IMR-90 (cell line): Measurements from ENCODE around the gene FEM1B. TPM values are rescaled to one million over a fixed set of nuclear protein-coding genes. Genes with fewer than 3 reads are reported as not detected.

ENCODE experiments used
- ATAC-seq: fragments of 200-7000 bp; cut with Tn5 transposase; 2 replicates; pipeline ENCODE4 v1.9.1; 2020; ENCODE audit warnings: low read depth, mild to moderate bottlenecking, moderate library complexity
- BruUV-seq: library from RNA; stranded (reverse); fragments of 400-500 nt; replicated peaks from 2 replicates; lab custom pipeline; 2021; lab: Mats Ljungman, UMichigan
- CTCF ChIA-PET: fragments of 300-600 bp; formaldehyde crosslinking; extraction: SDS; loops from one replicate; lab custom pipeline; 2021; ENCODE audit warnings: antibody characterized with exemption; lab: Yijun Ruan, JAX
- POLR2A ChIA-PET: fragments of 300-600 bp; sonication (Branson Sonifier 250); formaldehyde crosslinking; loops from one replicate; lab custom pipeline; 2022; ENCODE audit warnings: antibody characterized with exemption; ENCODE audit not compliant: unreplicated experiment; lab: Charles Lee
- DNase-seq: peaks from one replicate; pipeline ENCODE4 v3.0.0; 2013
- H2AFZ ChIP-seq: replicated peaks from 2 replicates; pipeline ENCODE3; 2013; ENCODE audit warnings: low read length, mild to moderate bottlenecking; ENCODE audit not compliant: poor library complexity
- H2AK5ac ChIP-seq: 2 replicates; pipeline ENCODE4 v1.6.1; 2013; ENCODE audit warnings: low read depth, low read length, inconsistent platforms
- H2AK9ac ChIP-seq: replicated peaks from 2 replicates; pipeline ENCODE3; 2013; ENCODE audit warnings: mild to moderate bottlenecking, low read depth, low read length, moderate library complexity; ENCODE audit not compliant: poor library complexity
- H2BK120ac ChIP-seq: 2 replicates; pipeline ENCODE4 v1.6.1; 2013; ENCODE audit warnings: low read depth, low read length, inconsistent platforms
- H2BK15ac ChIP-seq: 3 replicates; pipeline ENCODE4 v1.6.1; 2013; ENCODE audit warnings: low read depth, low read length, inconsistent platforms
- H2BK20ac ChIP-seq: 2 replicates; pipeline ENCODE4 v1.6.1; 2013; ENCODE audit warnings: low read depth, mild to moderate bottlenecking, inconsistent platforms, low read length, moderate library complexity
- H2BK5ac ChIP-seq: 2 replicates; pipeline ENCODE4 v1.6.1; 2013; ENCODE audit warnings: mild to moderate bottlenecking, low read depth, low read length, inconsistent platforms; ENCODE audit not compliant: poor library complexity, severe bottlenecking
- H3K14ac ChIP-seq: replicated peaks from 2 replicates; pipeline ENCODE4 v1.6.1; 2013; ENCODE audit warnings: low read depth, low read length, inconsistent platforms
- H3K18ac ChIP-seq: 2 replicates; pipeline ENCODE4 v1.6.1; 2013; ENCODE audit warnings: low read depth, low read length, control low read depth
- H3K23ac ChIP-seq: 2 replicates; pipeline ENCODE4 v1.6.1; 2013; ENCODE audit warnings: low read depth, low read length, inconsistent platforms
- H3K27ac ChIP-seq: 2 replicates; pipeline ENCODE4 v1.5.1; 2013; ENCODE audit warnings: mild to moderate bottlenecking, control low read depth, low read length; ENCODE audit not compliant: insufficient read depth
- H3K27me3 ChIP-seq: 2 replicates; pipeline ENCODE4 v1.6.1; 2013; ENCODE audit warnings: low read length; ENCODE audit not compliant: control insufficient read depth, insufficient read depth
- H3K36me3 ChIP-seq: 2 replicates; pipeline ENCODE4 v1.6.1; 2013; ENCODE audit warnings: low read length, mixed read lengths; ENCODE audit not compliant: control insufficient read depth, insufficient read depth
- H3K4ac ChIP-seq: 2 replicates; pipeline ENCODE4 v1.6.1; 2013; ENCODE audit warnings: low read depth, low read length, inconsistent platforms
- H3K4me1 ChIP-seq: 2 replicates; pipeline ENCODE4 v1.6.1; 2013; ENCODE audit warnings: low read length, mixed read lengths; ENCODE audit not compliant: control insufficient read depth, insufficient read depth
- H3K4me2 ChIP-seq: 2 replicates; pipeline ENCODE4 v1.6.1; 2013; ENCODE audit warnings: low read depth, mild to moderate bottlenecking, control low read depth, low read length, moderate library complexity
- H3K4me3 ChIP-seq: 2 replicates; pipeline ENCODE4 v1.5.1; 2013; ENCODE audit warnings: low read depth, mild to moderate bottlenecking, control low read depth, low read length, moderate library complexity; ENCODE audit not compliant: insufficient read depth
- H3K56ac ChIP-seq: 2 replicates; pipeline ENCODE4 v1.6.1; 2013; ENCODE audit warnings: low read length, inconsistent platforms; ENCODE audit not compliant: insufficient read depth; ENCODE audit errors: extremely low read depth
- H3K79me1 ChIP-seq, 2 experiments: 2 replicates each; pipeline ENCODE4 v1.6.1; 2013; ENCODE audit warnings: low read length in 2 of 2, inconsistent platforms in 1 of 2, low read depth in 1 of 2
- H3K9ac ChIP-seq: 2 replicates; pipeline ENCODE4 v1.6.1; 2013; ENCODE audit warnings: low read depth, low read length, control low read depth
- H3K9me1 ChIP-seq: 2 replicates; pipeline ENCODE4 v1.6.1; 2013; ENCODE audit warnings: low read length, inconsistent platforms; ENCODE audit not compliant: insufficient read depth
- H3K9me3 ChIP-seq: 2 replicates; pipeline ENCODE4 v1.6.1; 2013; ENCODE audit warnings: low read length; ENCODE audit not compliant: control insufficient read depth, insufficient read depth
- H4K20me1 ChIP-seq: 2 replicates; pipeline ENCODE4 v1.6.1; 2013; ENCODE audit warnings: low read length, inconsistent platforms; ENCODE audit not compliant: insufficient read depth
- H4K5ac ChIP-seq: 2 replicates; pipeline ENCODE4 v1.6.1; 2013; ENCODE audit warnings: mild to moderate bottlenecking, low read depth, low read length, control low read depth
- H4K8ac ChIP-seq, 2 experiments: 2 replicates each; pipeline ENCODE4 v1.6.1; 2013; ENCODE audit warnings: low read depth in 2 of 2, low read length in 2 of 2, control low read depth in 1 of 2, inconsistent platforms in 1 of 2
- H4K91ac ChIP-seq: 2 replicates; pipeline ENCODE4 v1.6.1; 2013; ENCODE audit warnings: low read depth, low read length, inconsistent platforms; ENCODE audit not compliant: insufficient read depth
- MAFK ChIP-seq: IDR thresholded peaks from 2 replicates; pipeline ENCODE4 v1.6.1; 2012; ENCODE audit warnings: low read depth, low read length, improper control_type of control experiment
- RAD21 ChIP-seq: IDR thresholded peaks from 2 replicates; pipeline ENCODE4 v1.6.1; 2012; ENCODE audit warnings: low read length, improper control_type of control experiment
- WGBS, 2 experiments: methylation state at CpG; one replicate each; pipeline versions ENCODE4 v1.1.5 to v1.1.7; 2013; ENCODE audit warnings: missing lambda C conversion rate in 2 of 2; ENCODE audit not compliant: insufficient read length in 1 of 2; ENCODE audit errors: extremely low coverage in 2 of 2; 5-methylcytosine and 5-hydroxymethylcytosine counted together
- dilution Hi-C: fragments of 300-500 bp; cut with HindIII; formaldehyde crosslinking; loops from one replicate; pipeline ENCODE4 v1.14.3; 2018; ENCODE audit warnings: low sequenced_read_pairs; ENCODE audit not compliant: unreplicated experiment
- in situ Hi-C: fragments of 300-500 bp; cut with MboI; formaldehyde crosslinking; loops from 3 replicates; pipeline ENCODE4 v1.14.3; 2019; ENCODE audit warnings: low sequenced_read_pairs, inconsistent platforms, mixed read lengths
- intact Hi-C: fragments of 100-400 bp; cut with micrococcal nuclease; formaldehyde crosslinking; loops from 2 replicates; pipeline ENCODE4 v1.10.0; 2022
- polyA plus RNA-seq, 3 experiments: library from polyadenylated mRNA; depleted of rRNA; stranded (reverse); fragments of >200 nt; gene quantifications; 2 replicates each; pipeline ENCODE4 v1.2.3, GENCODE V29; 2012; ENCODE audit warnings: low replicate concordance in 1 of 3
- total RNA-seq: library from RNA; depleted of rRNA; stranded (reverse); fragments of >200 nt; gene quantifications from 2 replicates; pipeline ENCODE4 v1.2.3, GENCODE V29; 2012

Gene FEM1B
- total and polyA plus RNA-seq, 2 of the 4 experiments (the other 2 are of a cell fraction): 16.9 to 51.4 TPM

DNA sequence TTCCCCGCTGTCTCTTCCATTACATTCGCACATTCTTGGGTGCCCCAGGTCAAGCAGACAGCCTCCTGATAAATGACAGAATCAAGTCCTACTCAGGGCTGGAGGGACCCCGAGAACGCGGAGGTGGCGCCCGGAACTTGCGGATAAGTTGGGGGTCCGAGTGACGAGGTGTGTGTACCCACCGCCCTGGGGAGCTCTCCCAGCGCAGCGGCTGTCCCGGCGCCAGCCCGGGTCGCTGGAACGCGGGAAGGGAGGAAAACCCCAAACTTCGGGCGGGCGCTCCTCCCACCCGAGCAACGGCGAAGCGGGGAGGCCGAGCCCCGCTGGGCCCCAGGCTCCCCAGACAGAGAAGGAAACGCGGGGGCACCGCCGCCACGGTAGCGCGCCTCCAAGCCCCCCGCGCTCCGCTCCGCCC is 48.6 kb upstream of the FEM1B start:
- Histone ChIP-seq H3K14ac (peak overlapping the region; percentile 53), H2BK120ac (no peak overlapping the region), H4K20me1 (peaks cover 11% of the 10 kb centered on the region; the same call in 1 of the 2 replicates), H3K18ac (no peak overlapping the region), H3K9me1 (peaks cover 24% of the 10 kb centered on the region), H3K4me2 (peak overlapping the region; percentile 69), H3K27ac (peak overlapping the region; percentile 18; the same call in 1 of the 2 replicates), H3K27me3 (no peaks in the 10 kb centered on the region), H2AFZ (peak overlapping the region; percentile 99), H3K36me3 (no peaks in the 10 kb centered on the region), H4K8ac (peak overlapping the region; percentile 15 to 61; a peak in 1 of 4 replicates), H3K4me3 (peak overlapping the region; percentile 94), H4K5ac (no peak overlapping the region), H3K4me1 (peaks cover 8% of the 10 kb centered on the region), H3K9ac (peak overlapping the region; percentile 51), H2AK5ac (0 out of 2 replicates have a peak overlapping the region, but pooled peaks have one; percentile 23), H4K91ac (no peak overlapping the region; the same call in 1 of the 2 replicates), H3K56ac (0 out of 2 replicates have a peak overlapping the region, but pooled peaks have one; percentile 50), H3K9me3 (no peaks in the 10 kb centered on the region), H2BK5ac (no peak overlapping the region), H3K23ac (peak overlapping the region; percentile 94), H2BK15ac (no peak overlapping the region), H3K79me1 (peaks cover 19 to 48% of the 10 kb centered on the region in 2 experiments), H2AK9ac (peak overlapping the region; percentile 93), H3K4ac (peak overlapping the region; percentile 60), H2BK20ac (no peak overlapping the region)
- intact Hi-C loops (no loop called here), dilution Hi-C loops (no loop called here), in situ Hi-C loops (no loop called here)
- DNase-seq (peak; percentile 9), ATAC-seq (peak; percentile 2)
- no TSS peak for BruUV-seq
- ChIA-PET CTCF (no interaction called here), POLR2A (interaction anchor here (0.6 kb wide), 1 partner anchor 38 kb away, joined by 4 read pairs; no protein-coding TSS in a partner anchor)
- TF ChIP-seq RAD21: no peak
- no peak for TF ChIP-seq MAFK
- WGBS, 2 experiments: 0% methylated on average over 37 of the region's 39 CpGs; no CpG with 5 or more reads in 1 of the 2 experiments
